Measurements from ENCODE around the gene GRM7.

- TF ChIP-seq CTCF (IDR thresholded peaks at IDR 0.05) (no peak), EZH2phosphoT487 (IDR thresholded peaks at IDR 0.05) (no peak), EZH2 (IDR thresholded peaks at IDR 0.05) (no peak)
These were observed 575.6 kb downstream of the GRM7 start for GRCh38 chr3:7436542-7436941.

Measured in neural progenitor cell (in vitro differentiated cells).